Stimulated activated CD8-positive, alpha-beta memory T cell treated with anti-CD3 and anti-CD28 coated beads, Interleukin-12 subunit alpha, Interleukin-12 subunit beta, amount 100 ng/mL, for 4 hours (primary cell): Measurements from ENCODE around the gene MTPN.

ENCODE experiments used
- DNase-seq: peaks from one replicate; pipeline ENCODE4 v3.0.0-alpha.2; 2020; ENCODE audit warnings: low read depth

MTPN gene, protein sequence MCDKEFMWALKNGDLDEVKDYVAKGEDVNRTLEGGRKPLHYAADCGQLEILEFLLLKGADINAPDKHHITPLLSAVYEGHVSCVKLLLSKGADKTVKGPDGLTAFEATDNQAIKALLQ

GRCh38 chr7:135977007-135977741 is at the start of gene MTPN:
Gene MTPN (minus strand): TSS chr7:135977359. CDS start chr7:135977100, 259 bp downstream.
- peak; percentile 95 for DNase-seq

DNA sequence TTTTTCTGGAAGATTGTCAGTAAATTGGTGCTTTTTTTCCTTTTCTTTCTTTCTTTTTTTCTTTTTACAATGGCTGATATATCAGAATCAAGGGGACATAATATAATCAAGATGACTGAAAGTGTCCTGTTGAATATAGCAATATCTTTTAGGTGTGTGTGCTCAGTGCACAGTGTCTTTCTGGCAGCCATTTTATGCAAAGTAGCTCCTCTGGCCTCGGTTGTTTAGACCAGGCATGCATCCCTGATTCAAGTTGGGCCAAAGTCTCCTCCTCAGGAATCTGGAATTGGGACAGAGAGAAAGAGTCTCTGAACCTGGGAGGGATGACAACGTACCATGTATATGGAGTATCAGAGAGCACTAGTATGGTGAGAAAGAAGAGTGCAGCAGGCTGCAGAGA is 49.0 kb upstream of the MTPN start:
- DNase-seq: no peak

DNA sequence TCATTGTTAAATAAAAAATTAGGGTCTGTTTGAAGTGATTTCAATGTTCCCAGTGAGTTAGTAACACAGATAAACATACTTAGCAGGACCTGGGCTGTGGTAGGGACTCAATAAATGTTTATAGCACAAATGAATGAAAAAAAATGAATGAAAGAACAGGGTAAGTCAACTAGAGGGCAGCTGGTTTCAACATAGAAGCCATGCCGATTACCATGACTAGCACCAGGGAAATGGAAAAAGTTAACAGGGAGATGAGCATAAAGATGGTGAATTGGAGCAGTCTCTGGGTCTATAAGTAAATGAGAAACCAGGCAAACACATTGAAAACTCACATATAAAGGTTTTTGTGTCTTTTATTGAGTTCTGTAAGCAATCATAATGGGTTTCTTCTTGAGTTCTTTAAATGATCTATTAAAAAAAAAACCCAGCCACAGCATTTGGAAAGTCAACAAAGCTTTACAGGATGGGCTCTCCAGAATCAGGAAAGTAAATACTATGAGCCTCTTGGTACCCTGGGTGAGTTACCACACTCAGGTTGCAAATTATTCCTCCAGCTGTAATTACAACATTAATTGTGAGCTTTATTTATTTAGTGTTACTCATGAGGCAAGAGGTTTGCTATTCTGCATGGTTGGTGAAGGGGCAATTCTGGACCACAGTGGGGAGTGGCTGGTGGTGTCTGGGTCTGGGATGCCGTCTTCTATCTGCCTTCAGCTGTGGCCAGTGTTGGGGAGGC is 46.1 kb upstream of the MTPN start:
- no peak for DNase-seq

- DNase-seq: no peak
Observed at GRCh38 chr7:136020556-136020955, 43.4 kb upstream of the MTPN start.

DNA sequence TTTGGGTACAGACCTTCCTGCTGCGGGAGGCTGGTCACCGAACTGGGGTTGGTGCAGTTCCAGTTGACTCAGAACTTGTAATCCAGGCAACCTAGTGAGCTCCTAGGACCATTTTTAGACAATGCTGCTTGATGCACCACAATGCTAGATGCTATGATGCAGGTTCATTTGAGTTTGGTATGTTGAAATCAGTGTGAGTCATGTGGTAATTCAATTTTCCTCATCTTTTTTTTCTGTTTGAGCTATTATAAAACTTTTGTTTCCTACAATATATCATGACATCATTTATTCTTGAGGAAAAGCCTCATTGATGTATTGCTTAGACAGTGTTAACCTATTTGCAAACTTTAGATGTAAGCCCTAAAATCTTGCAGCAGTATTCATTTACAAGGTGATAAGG is 40.9 kb upstream of the MTPN start:
- no peak for DNase-seq

DNA sequence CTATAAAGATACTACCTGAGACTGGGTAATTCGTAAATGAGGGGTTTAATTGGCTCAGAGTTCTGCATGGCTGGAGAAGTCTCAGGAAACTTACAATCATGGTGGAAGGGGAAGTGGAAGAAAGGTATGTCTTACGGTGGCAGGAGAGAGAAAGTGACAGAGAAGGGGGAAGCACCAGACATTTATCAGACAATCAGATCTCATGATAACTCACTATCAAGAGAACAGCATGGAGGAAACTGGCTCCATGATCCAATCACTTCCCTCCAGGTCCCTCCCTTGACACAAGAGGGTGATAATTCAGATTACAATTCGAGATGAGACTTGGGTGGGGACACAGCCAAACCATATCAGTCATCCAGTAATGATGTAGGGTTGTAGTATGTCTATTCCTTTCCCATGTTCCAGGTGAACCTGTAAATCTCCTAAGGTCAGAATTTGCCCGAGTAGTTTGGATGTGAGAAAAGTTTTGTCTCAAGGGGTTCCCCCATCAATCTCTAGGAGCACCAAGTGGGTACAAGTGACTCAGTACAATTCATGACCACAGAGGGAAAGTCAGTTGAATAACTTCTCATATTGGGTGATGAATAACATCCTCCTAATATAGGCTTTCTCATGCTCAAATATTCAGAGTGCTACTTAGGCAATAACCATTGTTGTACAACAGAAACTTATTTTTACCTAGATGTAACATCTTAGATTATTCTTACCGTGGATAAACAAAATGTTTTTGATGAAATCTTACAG is 39.7 kb upstream of the MTPN start:
- DNase-seq: no peak

- DNase-seq: no peak
Observed at GRCh38 chr7:136015638-136016037, 38.5 kb upstream of the MTPN start.

- DNase-seq: no peak
Observed at GRCh38 chr7:136014659-136015058, 37.5 kb upstream of the MTPN start.

GRCh38 chr7:136012238-136012637 is 35.1 kb upstream of the MTPN start:
- no peak for DNase-seq

GRCh38 chr7:136009488-136010079 is 32.4 kb upstream of the MTPN start:
- DNase-seq: no peak

DNA sequence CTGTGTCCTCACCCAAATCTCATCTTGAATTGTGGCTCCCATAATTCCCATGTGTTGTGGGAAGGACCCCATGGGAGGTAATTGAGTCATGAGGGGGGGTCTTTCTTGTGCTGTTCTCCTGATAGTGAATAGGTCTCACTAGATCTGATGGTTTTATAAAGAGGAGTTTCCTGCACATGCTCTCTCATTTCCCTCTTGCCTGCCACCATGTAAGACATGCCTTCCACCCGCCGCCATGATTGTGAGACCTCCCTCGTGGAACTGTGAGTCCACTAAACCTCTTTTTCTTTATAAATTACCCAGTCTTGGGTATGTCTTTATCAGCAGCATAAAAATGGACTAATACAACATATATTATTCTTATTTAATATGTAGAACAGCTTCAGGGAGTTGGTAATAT is 29.0 kb upstream of the MTPN start:
- DNase-seq: no peak

DNA sequence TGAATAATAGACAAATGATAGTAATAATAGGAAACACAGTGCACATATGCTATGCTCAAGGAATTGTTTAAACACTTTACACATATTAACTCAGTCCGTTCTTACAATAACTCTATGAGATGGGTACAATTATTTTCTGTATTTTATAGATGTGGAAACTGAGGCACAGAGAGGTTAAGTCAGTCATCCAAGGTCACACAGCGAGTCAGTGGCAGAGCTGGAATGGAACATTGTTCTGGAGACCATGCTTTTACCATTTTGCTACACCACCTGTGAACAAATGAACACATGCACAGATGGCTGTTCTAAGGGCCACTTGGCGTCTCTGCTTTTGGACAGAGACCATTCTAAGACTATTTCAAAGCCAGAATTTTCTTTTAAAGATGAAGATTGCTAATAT is 26.9 kb upstream of the MTPN start:
- DNase-seq: no peak

GRCh38 chr7:136002802-136003201 is 25.6 kb upstream of the MTPN start:
- DNase-seq: no peak

GRCh38 chr7:136000288-136000913 is 23.2 kb upstream of the MTPN start:
- no peak for DNase-seq

GRCh38 chr7:135998081-135998480 is 20.9 kb upstream of the MTPN start:
- no peak for DNase-seq

DNA sequence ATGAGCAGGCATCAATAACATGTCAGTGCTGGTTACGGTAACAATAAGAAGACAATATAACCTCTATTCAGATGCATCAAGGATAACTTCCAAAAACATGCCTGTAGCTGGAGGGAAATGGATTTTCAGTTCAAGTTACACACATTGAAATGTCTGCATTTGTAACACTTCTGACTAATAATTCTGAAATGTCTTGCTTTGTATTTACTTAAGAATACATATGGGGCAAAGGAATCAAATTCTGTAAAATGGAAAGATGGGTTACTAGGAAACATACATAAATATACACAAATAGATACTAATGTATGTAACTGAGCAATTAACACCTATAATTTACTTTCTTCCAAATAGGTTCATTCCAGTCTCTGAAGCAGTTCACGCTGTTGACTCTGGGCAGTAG is 18.6 kb upstream of the MTPN start:
- no peak for DNase-seq

- no peak for DNase-seq
Observed at GRCh38 chr7:135994466-135995205, 17.5 kb upstream of the MTPN start.

DNA sequence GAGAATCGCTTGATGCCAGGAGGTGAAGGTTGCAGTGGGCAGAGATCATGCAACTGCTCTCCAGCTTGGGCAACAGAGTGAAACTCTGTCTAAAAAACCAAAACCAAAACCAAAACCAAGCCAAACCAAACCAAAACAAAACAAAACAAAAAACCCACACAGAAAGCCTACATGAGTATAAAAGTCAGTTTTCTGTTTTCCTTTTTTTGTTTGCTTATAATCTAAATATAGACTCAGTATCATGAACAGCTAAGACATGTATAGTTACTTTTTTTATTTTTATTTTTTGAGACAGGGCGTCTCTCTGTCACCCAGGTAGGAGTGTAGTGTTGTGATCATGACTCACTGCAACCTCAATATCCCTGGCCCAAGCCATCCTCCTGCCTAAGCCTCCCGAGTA is 16.8 kb upstream of the MTPN start:
- no peak for DNase-seq

DNA sequence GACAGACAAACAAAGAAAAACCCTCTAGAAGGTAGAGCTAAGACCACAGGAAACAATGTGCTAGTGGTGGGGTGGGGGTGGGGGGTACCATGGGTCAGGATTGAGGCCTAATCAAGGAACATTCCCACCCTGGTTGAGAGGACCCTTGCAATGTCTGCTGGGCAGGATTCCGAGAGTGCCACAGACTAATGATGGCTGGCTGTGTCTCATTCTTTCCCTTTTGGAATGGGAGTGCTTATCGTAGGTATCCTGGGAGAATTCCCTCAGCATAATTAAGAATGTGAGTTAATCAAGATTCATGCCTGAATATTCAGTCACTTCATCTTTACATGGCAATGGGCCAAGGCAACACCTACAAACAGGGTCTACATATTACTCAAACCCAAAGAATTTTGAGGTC is 14.7 kb upstream of the MTPN start:
- DNase-seq: no peak

DNA sequence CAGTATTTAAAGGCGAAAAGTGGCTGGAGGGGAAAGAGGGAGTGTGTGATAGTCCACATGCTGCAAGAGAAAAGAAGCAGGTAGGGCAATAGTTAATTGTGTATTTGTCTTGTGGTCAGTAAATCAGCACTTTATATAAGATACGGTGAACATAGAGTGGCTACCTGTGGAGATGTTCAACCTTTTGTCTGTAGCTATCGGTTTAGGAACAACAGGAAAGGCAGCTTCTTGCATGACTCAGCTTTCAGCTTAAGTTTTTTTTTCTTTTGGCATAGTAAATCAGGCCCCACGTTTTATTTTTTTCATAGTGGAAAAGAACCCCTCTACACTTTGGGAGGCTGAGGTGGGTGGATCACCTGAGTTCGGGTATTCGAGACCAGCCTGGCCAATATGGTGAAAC is 14.2 kb upstream of the MTPN start:
- DNase-seq: no peak

- no peak for DNase-seq
Observed at GRCh38 chr7:135990258-135990657, 13.1 kb upstream of the MTPN start.
